Transverse colon (tissue), 3 donors: ENCODE data around the gene SPRR3.

Source experiments
- EP300 ChIP-seq: sonication (generic); formaldehyde crosslinking; IDR thresholded peaks from one replicate; pipeline ENCODE4 v1.6.1; 2017; ENCODE audit warnings: antibody characterized with exemption, low read depth
- TF ChIP-seq, protein P1 (sequence below), 5 experiments: fragments of 200-600 bp in 3 of 5; fragments of 450-650 bp in 2 of 5; sonication (generic) in 3 of 5; IDR thresholded peaks; 1 replicate in 2 of 5; 2 replicates in 3 of 5; pipeline ENCODE4 v1.5.1; 2016 to 2017; ENCODE audit warnings: antibody characterized with exemption in 5 of 5, inconsistent platforms in 3 of 5, mild to moderate bottlenecking in 2 of 5, moderate library complexity in 1 of 5

- TF ChIP-seq, protein P1, sequence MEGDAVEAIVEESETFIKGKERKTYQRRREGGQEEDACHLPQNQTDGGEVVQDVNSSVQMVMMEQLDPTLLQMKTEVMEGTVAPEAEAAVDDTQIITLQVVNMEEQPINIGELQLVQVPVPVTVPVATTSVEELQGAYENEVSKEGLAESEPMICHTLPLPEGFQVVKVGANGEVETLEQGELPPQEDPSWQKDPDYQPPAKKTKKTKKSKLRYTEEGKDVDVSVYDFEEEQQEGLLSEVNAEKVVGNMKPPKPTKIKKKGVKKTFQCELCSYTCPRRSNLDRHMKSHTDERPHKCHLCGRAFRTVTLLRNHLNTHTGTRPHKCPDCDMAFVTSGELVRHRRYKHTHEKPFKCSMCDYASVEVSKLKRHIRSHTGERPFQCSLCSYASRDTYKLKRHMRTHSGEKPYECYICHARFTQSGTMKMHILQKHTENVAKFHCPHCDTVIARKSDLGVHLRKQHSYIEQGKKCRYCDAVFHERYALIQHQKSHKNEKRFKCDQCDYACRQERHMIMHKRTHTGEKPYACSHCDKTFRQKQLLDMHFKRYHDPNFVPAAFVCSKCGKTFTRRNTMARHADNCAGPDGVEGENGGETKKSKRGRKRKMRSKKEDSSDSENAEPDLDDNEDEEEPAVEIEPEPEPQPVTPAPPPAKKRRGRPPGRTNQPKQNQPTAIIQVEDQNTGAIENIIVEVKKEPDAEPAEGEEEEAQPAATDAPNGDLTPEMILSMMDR (IDR thresholded peaks at IDR 0.05), result no peak
- no peak for TF ChIP-seq EP300
Measured at GRCh38 chr1:153024413-153024812, 22.9 kb downstream of the SPRR3 start.
